ENCODE data around the gene SLC9A9.
"Not testable (repeated sequence)": the region's sequence is repeated elsewhere in the genome, so short reads cannot be mapped to it uniquely, and the experiment has no call there.

Gene SLC9A9

GRCh38 chr3:143517131-143517530 is 331.1 kb downstream of the SLC9A9 start:
- not testable (repeated sequence) for DNase-seq (ENCODE audit: extremely low read depth in 1 of 2, low read depth in 1 of 2)

DNA sequence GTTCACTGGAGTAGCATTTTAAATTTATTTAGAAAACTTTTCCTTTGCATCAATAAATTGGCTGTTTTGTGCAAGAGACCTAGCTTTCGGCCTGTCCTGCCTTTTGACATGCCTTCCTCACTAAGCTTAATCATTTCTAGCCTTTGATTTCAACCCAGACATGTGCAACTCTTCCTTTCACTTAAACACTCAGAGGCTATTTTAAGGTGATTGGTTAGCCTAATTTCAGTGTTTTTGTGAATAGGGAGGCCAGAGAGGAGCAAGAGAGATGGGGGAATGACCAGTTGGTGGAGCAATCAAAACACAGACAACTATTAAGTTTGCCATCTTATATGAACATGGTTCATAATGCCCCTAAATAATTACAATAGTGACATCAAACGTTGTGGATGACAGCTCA is 333.4 kb downstream of the SLC9A9 start:
- DNase-seq (ENCODE audit: extremely low read depth in 1 of 2, low read depth in 1 of 2) = no peak

GRCh38 chr3:143514109-143514508 is 334.2 kb downstream of the SLC9A9 start:
- DNase-seq (ENCODE audit: extremely low read depth in 1 of 2, low read depth in 1 of 2) = no peak

GRCh38 chr3:143511174-143511879 is 336.9 kb downstream of the SLC9A9 start:
- no peak for DNase-seq (ENCODE audit: extremely low read depth in 1 of 2, low read depth in 1 of 2)

GRCh38 chr3:143510601-143511000 is 337.7 kb downstream of the SLC9A9 start:
- DNase-seq (ENCODE audit: extremely low read depth in 1 of 2, low read depth in 1 of 2) = no peak

DNA sequence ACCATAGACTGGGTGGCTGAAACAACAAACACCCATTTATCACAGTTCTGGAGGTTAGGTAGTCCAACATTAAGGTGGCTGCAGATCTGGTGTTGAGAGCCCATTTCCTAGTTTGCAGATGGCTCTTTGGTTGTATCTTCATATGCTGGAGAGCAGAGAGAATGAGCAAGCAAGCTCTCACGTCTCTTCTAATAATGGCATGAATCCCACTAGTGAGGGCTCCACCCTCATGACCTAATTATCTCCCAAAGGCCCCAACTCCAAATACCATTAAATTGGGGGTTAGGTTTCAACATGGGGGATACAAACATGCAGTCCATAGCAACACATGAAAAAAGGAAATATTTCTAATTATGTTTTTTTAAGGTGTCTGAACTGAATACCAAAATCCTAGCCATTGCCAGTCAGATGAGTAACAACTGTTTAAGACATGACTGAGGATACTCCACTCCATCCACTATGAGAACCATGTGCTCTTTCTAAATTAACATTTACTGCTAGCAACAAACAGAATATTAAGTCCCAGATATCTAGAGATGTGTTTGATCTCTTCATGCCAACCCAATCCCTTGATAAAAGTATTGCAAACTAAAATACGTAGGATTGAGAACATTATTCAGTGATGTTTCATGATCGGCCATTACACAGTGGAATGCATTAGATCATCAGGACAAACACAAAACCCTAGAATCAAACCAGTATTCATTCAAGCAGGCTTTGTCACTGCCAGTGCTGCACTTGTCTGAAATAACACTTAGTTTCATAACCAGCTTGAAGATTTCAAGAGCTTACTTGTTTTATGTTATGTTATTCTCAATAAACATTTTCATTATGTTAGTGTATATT is 340.3 kb downstream of the SLC9A9 start:
- no peak for DNase-seq (ENCODE audit: extremely low read depth in 1 of 2, low read depth in 1 of 2)

GRCh38 chr3:143506190-143506589 is 342.1 kb downstream of the SLC9A9 start:
- DNase-seq (ENCODE audit: extremely low read depth in 1 of 2, low read depth in 1 of 2) = no peak

- no peak for DNase-seq (ENCODE audit: extremely low read depth in 1 of 2, low read depth in 1 of 2)
These were observed 344.9 kb downstream of the SLC9A9 start for GRCh38 chr3:143503325-143503885.

GRCh38 chr3:143502081-143502480 is 346.2 kb downstream of the SLC9A9 start:
- no peak for DNase-seq (ENCODE audit: extremely low read depth in 1 of 2, low read depth in 1 of 2)

GRCh38 chr3:143497382-143497781 is 350.9 kb downstream of the SLC9A9 start:
- no peak for DNase-seq (ENCODE audit: extremely low read depth in 1 of 2, low read depth in 1 of 2)

DNA sequence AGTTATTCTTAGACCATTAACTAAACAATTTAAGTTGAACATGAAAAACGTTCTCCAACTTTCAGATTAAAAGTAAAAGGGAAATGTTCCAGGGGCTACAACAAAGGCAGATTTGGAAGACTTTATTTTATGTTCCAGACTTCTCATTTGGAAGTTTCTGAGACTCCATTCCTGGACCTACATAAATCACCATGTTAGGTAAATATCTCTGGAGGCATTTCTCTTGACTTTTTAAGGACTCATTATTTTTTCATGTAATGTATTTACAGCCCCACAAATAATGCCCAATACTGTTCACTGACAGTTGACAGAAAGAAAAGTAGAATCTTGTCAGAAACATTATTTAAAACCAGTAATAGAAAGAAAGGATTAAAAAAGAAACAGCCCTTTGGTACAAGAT is 352.1 kb downstream of the SLC9A9 start:
- no peak for DNase-seq (ENCODE audit: extremely low read depth in 1 of 2, low read depth in 1 of 2)

GRCh38 chr3:143495527-143495926 is 352.7 kb downstream of the SLC9A9 start:
- DNase-seq (ENCODE audit: extremely low read depth in 1 of 2, low read depth in 1 of 2) = no peak

GRCh38 chr3:143486611-143487010 is 361.7 kb downstream of the SLC9A9 start:
- no peak for DNase-seq (ENCODE audit: extremely low read depth in 1 of 2, low read depth in 1 of 2)

GRCh38 chr3:143484846-143485512 is 363.3 kb downstream of the SLC9A9 start:
- DNase-seq (ENCODE audit: extremely low read depth in 1 of 2, low read depth in 1 of 2) = no peak

GRCh38 chr3:143483214-143483613 is 365.1 kb downstream of the SLC9A9 start:
- DNase-seq (ENCODE audit: extremely low read depth in 1 of 2, low read depth in 1 of 2) = no peak

DNA sequence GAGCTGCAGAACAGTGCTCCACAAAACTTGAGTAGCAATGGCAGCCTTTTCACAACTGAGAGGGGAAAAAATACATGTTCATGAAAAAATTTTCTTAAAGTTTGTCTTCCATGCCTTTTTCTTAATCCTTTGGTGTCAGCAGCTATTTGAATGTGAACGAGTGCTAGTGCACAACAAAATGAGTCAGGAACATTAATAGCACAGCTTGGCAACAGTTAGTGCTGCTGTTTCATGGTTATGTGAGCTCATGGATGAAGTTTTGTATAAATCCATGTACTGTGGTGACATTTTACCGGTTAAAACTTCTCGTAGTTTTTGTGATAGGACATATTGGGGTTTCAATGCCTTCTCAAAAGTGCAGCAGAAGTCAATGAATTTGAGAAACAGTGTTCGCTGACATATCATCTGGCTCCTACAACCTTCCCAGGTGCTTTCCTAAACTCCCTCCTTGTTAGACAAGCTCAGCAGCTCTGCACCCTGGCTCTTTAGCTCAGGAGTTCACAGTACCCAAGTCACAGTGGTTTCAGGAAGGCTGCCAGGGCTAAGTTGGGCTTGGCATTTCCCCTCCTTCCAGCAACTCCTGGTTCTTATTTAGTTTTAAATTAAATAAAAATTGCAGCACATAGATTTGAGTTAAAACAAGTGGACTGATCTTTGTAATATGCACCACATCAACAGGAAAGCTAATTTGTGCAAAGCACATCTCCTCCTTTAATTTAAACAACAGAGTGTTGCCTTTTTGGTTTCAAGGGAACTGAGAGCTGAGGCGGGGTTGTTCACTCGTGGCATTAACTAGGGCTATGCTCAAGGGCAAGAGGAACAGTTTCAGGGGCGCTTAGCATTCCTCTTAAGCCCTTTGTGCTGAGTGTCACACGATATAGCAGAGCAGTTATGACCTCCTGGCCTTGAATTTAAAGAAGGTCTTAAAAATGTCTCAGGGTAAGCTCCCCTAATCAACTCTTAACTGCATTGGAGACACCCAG is 365.9 kb downstream of the SLC9A9 start:
- no peak for DNase-seq (ENCODE audit: extremely low read depth in 1 of 2, low read depth in 1 of 2)

DNA sequence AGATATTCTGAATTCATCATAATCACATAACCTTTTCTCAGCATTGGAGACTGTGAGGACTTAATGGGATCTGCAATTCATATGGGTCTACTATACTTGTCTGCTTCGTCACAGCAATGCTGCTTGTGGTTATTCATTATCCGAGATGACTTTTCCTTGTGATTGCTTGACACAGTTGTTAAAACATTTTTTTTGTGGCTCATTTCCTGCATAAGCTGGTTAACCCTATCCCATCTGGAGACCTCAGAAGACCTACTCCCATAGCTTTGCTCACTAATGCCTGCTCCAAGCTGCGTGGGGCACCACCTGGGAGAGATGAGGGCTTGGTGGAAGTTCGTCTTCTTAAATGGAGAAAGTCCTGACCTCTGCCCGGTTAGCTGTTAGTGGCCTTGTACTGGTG is 367.9 kb downstream of the SLC9A9 start:
- DNase-seq (ENCODE audit: extremely low read depth in 1 of 2, low read depth in 1 of 2) = no peak

DNA sequence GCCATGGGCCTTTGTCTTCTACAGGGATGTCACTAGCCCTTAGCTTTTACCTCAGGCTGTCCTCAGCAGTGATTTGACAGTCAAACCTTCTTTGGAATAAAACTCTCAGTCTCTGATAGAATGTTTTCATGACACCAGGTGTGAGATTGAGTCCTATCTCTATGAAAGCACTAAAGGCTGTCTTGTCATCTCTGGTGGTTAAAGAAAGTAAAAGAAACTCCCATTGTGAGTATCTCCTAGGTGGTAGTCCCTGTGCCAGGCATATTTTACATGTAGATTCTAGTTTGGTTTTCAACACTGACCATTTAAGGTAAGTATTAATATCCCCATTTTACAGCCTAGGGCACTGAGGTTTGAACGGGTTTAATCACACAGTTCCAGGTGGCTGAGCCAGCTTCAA is 368.5 kb downstream of the SLC9A9 start:
- DNase-seq (ENCODE audit: extremely low read depth in 1 of 2, low read depth in 1 of 2) = no peak

GRCh38 chr3:143478115-143478693 is 370.1 kb downstream of the SLC9A9 start:
- no peak for DNase-seq (ENCODE audit: extremely low read depth in 1 of 2, low read depth in 1 of 2)
